GM21786 (cell line): Measurements from ENCODE around the gene ERMAP.
"Not testable (repeated sequence)": the region's sequence is repeated elsewhere in the genome, so short reads cannot be mapped to it uniquely, and the experiment has no call there.

Source experiments
- ATAC-seq: cut with Tn5 transposase; IDR thresholded peaks from one replicate; pipeline ENCODE4 v1.9.1; 2021; ENCODE audit not compliant: unreplicated experiment

Gene ERMAP

DNA sequence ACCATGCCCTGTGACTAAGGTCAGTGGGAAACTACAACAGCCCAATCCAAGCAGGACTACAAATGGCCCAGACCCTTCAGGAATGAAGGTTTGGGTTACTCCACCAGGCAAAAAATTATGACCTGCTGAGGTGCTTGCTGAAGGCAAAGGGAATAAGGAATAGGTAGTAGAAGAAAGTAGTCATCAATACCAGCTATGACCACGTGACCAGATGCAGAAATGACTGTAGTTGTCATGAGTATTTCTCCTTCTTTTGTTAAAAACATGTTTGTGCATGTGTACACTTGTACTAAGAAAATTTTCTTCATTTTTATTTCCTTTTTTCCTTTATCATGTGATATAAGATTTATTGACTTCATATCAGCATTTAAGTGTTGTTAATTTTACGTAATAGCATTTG is 52.3 kb downstream of the ERMAP start:
- not testable (repeated sequence) for ATAC-seq

DNA sequence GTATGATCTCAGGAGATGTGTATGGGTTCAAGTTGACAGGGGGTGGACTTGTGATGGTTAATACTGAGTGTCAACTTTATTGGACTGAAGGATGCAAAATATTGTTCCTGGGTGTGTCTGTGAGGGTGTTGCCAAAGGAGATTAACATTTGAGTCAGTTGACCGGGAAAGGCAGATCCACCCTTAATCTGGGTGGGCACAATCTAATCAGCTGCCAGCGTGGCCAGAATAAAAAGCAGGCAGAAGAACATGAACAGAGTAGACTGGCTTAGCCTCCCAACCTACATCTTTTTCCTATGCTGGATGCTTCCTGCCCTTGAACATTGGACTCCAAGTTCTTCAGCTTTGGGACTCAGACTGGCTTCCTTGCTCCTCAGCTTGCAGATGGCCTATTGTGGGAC is 52.8 kb downstream of the ERMAP start:
- not testable (repeated sequence) for ATAC-seq

DNA sequence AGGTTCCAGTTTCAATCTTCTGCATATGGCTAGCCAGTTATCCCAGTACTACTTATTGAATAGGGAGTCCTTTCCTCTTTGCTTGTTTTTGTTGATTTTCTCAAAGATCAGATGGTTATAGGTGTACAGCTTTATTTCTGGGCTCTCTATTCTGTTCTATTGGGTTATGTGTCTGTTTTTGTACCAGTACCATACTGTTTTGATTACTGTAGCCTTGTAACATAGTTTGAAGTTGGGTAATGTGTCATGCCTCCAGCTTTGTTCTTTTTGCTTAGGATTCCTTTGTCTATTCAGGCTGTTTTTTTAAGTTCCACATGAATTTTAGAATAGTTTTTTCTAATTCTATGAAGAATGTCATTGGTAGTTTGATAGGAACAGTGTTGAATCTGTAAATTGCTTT is 56.2 kb downstream of the ERMAP start:
- ATAC-seq, result not testable (repeated sequence)

DNA sequence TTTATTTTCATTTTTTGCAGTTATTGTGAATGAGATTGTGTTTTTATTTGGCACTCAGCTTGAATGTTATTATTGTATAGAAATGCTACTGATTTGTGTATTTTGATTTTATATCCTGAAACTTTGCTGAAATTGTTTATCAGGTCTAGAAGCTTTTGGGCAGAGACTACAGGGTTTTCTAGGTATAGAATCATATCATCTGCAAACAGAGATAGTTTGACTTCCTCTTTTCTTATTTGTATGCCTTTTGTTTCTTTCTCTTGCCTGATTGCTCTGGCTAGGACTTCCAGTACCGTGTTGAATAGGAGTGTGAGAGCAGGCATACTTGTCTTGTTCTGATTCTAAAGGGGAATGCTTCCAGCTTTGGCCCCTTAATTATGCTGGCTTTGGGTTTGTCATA is 56.7 kb downstream of the ERMAP start:
- ATAC-seq, result no peak

DNA sequence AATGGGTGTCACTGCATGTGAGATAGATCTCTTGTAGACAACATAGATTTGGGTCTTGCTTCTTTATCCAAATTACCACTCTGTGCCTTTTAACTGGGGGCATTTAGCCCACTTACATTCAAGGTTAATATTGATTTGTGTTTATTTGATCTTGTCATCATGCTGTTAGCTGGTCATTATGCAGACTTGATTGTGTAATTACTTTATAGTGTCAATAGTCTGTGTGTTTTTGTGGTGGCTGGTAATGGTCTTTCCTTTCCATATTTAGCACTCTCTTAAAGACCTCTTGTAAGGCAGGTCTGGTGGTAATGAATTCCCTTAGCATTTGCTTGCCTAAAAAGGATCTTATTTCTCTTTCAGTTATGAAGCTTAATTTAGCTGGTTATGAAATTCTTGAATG is 59.1 kb downstream of the ERMAP start:
- ATAC-seq, result no peak

DNA sequence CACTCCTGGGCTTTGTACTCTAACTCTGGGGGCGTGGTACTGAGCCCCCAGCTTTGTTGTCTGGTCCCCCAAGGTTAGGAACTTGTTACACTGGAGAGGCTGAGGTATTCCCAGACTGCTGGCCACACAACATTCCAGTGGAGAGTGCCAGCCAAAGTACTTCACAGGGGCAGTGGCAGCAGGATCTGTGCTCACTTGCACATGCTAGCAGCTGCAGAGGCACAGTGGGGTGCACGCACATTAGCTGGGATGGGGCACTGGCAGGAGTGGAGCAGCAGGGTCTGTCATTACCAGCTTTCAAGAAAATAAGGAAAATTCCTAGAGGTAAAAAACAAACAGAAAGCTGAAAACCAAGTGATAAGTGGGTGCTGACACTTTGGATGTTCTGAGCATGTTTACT is 60.5 kb downstream of the ERMAP start:
- ATAC-seq, result no peak

DNA sequence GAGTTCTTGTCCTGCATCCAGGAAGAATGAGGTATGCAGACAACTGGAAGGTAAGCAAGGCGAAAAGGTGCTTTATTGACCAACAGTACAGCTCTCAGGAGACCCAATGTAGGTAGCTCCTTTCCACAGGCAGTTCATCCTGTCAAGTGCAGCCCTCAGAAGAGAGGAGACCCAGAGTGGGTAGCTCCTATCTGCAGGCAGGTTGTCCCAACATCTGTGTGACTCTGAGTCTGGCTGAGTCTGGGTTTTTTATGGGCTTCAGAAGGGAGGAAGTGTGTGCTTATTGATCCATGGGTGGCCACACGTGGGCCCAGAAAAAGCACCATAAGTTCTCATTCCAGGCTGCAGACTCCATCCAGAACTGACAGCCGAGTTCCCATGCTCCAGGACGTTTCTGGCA is 63.5 kb downstream of the ERMAP start:
- ATAC-seq, result no peak

DNA sequence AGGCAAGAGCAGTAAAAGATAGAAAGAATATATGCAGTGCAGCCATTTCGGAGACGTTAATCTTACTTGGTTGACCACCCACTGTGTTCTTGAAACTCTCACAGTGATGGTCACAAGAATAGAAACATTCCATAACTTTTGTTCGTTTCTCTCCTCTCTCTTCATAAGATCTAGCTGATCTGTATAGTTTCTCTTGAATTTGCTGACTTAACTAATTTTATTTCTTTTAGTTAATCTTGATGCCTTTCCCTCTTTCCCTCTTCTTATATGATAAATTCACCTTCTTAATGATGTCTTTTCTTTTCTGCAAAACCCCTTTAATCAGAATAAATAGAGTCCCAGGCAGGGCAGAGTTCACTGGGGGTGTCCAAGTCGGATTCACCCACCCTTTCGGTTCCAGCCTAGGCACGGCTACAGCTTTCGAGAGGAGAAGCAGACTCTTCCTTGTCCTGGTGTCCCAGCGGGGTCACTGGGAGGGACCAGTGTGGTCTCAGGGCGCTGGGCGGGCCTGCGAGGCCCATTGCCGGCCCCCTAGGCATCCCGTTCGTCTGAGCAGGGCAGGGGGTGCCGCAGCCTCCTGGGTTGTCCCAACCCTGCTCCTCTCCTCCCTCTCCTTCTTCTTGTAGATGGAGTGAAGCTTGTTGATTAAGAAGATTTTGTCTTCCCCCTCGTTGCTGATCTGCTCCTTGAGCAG is 69.3 kb downstream of the ERMAP start:
- ATAC-seq, result no peak

DNA sequence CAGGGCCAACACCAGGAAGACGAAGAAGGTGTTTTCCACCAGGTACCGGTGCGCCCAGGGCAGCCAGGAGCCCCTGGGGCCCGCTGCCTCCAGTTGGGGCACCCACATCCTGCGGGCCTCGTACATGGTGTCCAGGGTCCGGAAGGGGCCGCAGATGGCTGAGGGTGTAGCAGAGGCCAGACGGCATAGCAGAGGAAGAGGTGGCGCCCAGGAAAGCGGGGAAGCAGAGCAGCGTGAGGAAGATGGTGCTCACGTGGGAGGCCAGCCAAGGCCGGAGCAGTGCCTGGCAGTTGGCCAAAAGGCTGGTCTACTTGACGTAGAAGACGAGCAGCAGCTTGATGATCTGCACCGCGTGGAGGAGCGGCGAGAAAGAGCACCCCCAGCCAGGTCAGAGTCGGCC is 69.9 kb downstream of the ERMAP start:
- no peak for ATAC-seq

DNA sequence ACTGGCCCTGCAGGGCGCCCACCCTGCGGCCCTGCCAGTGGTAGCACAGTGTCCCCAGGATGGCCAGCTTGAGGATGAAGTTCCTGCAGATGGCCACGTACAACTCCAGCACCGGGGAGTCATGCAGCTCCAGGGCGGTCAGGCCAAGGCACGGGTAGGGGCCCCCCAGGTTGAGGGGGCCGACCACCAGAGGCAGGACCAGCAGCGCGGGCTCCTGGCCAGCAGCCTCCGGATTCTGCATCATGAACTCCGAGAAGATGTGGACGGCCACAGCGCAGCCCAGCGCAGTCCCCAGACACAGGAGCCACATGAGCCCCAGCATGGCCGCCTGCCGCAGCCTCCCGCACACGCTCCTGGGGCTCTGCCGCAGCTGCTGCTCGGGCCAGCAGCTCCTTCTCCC is 70.4 kb downstream of the ERMAP start:
- no peak for ATAC-seq

DNA sequence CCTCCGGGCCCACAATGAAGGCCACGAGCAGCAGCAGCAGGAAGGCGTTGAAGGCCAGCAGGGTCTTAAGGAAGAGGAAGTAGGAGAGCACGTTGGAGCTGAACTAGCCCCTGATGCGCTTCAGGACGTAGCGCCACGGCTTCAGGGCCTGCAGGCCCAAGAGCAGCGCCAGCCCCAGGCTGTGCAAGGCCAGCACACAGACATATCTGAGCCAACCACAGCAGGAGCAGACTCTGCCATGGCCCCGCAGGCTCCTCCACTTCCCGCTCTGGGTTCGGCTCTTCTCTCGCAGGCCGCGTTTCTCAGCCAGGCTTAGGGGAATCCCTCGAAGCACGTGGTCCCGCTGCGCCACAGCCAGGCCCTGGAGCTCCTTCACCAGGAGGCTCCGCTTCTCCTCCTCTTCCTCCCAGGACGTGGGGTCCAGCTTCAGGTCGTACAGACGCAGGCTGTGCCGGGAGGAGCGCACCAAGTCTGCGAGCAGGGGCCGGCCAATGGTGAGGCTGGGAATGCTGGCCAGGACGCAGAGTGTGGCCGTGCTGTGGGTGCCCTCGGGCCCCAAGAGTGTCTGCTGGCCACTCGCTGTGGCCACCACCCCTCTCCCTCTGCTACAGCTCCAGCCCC is 71.2 kb downstream of the ERMAP start:
- ATAC-seq, result no peak

DNA sequence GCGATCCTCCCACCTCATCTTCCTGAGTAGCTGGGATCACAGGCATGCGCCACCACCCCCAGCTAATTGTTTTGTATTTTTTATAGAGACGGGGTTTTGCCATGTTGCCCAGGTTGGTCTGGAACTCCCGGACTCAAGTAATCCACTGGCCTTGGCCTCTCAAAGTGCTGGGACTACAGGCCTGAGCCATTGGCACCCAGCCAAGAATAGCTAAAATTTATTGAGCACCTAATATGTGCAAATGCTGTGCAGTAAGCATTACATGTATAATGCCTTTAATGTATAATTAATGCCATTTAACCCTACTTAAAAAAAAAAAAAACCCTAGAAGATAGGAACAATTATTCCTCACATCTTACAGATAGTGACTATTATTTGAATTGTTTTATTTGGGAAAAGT is 72.3 kb downstream of the ERMAP start:
- no peak for ATAC-seq

DNA sequence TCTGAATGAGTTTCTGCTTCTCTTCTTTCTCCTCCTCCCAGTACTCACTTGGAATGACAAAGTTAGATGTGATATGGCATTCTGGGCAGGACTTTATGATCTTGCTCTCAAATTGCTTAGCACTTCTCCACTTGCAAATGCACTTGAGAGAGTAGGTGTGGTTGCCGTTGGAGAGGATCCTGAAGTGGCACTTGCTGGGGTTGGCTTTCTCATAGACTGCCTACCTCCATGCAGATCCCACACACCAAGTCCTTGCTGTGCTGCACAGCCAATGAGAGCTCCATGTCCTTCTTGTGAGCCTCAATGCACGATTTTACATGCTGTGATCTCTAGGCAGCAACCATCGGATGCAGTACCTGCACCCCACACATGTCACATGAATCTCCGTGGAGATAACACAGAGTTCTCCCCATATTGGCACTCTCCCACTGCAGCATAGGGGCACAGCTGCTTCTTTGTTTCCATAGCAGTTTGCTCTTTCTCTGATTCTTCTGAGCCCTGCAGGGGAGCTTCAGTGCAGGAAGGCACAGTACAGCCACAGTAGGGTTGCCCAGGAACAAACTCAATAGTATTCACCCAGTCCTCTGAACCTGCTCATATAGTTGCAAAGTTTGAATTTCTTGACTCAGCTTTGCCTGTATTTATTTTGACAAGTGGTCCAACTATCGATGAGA is 74.7 kb downstream of the ERMAP start:
- no peak for ATAC-seq
